Stimulated activated naive CD8-positive, alpha-beta T cell treated with anti-CD3 and anti-CD28 coated beads, Interleukin-15, Interleukin-2, amounts not matched to agents 100 U/mL and 50 U/mL, for 24 hours (primary cell): ENCODE measurements around the gene HAGHL.

Experiments
- ATAC-seq: fragments of 150-1000 bp; cut with Tn5 transposase; one replicate; pipeline ENCODE4 v1.10.0; 2021
- DNase-seq: peaks from one replicate; pipeline ENCODE4 v3.0.0; 2021

The HAGHL gene

DNA sequence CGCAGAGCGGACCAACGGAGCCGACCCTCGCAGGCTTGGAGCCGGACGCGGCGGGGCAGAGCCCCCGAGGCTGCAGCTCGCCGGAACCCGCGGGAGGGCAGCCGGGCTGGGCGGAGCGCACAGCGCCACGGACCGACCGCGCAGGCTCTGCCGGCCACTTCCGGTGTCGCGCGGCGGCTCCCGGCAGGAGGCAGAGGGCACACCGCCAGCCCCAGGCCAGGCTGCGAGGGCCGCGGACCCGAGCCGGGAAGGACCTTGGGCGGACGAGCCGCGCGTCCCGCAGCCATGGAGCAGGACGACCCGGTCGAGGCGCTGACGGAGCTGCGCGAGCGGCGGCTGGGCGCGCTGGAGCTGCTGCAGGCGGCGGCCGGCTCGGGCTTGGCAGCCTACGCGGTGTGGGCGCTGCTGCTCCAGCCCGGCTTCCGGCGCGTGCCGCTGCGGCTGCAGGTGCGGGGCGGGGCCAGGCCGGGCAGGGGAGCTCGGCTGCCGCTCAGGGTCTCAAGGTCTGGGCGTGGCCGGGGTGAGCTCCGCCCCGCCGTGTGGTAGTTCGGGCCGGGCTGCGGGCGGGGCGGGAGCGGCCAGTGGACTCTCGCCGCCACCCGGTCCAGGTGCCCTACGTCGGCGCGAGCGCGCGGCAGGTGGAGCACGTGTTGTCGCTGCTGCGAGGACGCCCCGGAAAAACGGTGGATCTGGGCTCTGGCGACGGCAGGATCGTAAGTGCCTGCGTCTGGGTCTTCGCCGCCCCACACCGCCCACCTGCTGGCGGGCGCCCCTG is 5.7 kb upstream of the HAGHL start, which contains the start of gene ANTKMT:
ANTKMT (plus strand) TSS at position 157 of the 775 bp plus-strand sequence; CDS start at position 286, 129 bp downstream.
- peak; percentile 88 for DNase-seq

DNA sequence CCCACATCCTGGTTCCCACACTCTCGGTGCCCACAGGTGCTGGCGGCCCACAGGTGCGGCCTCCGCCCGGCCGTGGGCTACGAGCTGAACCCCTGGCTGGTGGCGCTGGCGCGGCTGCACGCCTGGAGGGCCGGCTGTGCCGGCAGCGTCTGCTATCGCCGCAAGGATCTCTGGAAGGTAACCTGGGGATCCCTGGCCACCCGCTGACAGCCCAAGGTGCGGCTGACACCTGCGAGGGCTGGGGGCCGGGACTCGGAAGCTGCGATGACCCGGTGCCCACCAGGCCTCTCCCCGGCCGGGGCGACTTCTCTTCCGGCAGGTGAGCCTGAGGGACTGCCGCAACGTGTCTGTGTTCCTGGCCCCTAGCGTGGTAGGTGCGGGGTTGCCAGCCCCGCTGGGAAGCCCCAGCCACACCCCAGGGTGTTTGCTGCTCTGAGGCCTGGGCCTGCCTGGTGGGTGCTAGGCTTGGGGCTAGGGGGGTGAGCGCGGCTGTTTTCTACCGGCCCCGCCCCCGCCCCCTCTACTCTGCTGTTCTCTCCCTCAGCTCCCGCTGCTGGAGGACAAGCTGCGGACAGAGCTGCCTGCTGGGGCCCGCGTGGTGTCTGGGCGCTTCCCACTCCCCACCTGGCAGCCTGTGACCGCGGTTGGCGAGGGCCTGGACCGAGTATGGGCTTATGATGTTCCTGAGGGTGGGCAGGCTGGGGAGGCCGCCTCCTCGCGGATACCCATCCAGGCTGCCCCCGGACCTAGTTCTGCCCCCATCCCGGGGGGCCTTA is 5.0 kb upstream of the HAGHL start:
- ATAC-seq (no peak), DNase-seq (no peak)

More for the DNA sequence above, 5.7 kb upstream of the HAGHL start, which contains the start of gene ANTKMT:
- peak; percentile 64 for ATAC-seq

- ATAC-seq (no peak), DNase-seq (no peak)
These were observed 3.9 kb upstream of the HAGHL start for GRCh38 chr16:722835-723633.

- DNase-seq (no peak), ATAC-seq (no peak)
These were observed 3.2 kb upstream of the HAGHL start for GRCh38 chr16:723695-724094.

DNA sequence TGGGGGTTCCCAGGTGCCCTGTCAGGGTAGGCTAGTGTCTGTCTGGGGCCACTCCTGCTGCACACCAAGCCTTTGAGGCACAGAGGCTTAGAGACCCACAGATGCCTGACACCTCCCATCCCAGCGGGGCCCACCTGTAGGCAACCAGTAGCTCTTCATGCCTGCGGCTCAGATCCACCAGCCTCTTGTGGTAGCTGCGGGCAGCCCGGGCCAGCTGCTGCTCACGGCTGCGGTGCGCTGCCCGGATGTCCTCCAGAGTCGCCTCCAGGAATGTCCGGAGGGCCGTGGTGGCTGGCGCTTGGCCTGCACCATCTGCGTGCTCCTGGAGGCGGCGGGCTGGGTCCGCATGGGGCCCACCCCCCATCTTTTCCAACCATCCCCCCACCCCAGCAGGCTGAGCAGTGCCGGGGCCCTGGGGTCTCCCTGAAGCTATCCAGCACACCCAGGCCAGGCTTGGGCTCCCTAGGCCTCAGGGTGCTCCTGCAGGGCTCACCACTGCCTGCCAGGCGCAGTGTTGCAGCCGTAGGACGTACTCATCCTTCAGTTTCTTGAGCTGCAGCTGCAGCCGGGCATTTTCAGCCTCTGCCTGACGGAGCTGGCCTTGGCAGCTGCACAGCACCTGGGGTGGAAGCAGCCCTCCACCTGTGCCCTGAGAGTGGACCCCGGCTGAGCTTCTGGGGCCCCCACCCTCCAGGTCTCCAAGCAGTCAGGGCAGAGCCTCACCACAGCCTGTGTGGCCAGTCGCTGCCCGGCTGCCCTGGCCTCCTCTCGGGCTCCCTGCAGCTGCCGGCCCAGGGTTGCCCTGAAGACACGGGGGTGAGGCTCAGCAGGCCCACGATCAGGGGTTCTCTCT is 2.5 kb upstream of the HAGHL start:
- ATAC-seq (no peak), DNase-seq (no peak)

DNA sequence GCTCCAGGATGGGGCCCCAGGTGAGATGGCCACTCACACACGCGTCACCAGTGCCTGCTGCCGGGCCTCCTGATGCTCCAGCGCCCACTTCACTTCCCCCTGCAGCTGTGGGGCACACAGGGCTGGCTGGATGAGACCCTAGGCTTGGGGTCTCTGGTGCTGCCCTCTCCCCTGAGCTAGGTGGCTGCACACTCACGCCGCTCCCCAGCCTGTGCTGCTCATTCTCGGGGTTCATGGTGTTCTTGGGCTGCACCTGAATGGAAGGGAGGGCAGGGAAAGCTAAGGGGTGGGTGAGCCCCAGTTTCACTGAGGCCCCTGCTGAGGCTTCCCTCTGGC is 1.9 kb upstream of the HAGHL start:
- DNase-seq, result no peak
- no peak for ATAC-seq

- no peak for ATAC-seq
- no peak for DNase-seq
These were observed 1.3 kb upstream of the HAGHL start for GRCh38 chr16:725463-726187.

DNA sequence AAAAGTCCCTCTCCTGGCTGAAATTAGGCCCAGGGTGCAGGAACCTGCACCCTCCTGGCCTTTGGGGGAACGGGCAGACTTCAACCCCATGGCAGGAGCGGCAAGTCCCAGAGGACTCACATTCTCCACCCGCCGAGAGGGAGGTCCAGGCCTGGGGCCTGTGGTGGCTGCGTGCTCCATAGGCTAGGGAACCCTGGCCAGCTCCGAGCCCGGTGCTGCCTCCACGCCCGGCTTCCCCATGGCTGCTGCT is 793 bp upstream of the HAGHL start:
- no peak for DNase-seq
- no peak for ATAC-seq

DNA sequence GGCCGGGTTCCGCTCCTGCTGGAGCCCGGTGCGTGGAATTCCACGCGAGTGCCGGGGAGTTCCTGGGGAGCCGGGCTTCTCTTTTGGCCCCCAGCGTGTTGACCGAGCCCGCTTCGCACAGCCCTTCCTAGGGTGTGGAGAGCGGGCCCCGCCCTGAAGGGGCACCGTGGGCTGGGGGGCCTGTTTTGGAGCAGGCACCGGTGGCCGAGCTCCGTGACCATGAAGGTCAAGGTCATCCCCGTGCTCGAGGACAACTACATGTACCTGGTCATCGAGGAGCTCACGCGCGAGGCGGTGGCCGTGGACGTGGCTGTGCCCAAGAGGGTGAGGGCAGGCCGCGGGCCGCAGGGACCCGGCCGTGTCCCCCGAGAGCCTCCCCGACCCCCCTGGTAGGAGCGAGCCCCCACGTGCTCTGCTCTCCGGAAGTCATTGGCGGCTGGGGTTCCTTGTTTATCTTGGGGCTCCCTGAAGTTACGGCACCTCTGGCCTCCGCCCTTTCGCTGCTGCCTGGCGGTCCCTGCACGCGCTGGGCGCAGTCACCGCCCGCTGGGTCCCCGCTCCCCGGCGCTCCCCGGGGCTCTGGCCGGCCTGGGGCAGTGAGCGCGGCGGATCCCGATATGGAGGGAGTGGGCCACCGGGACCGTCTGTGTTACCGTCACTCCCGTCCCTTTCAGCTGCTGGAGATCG is 528 bp downstream of the HAGHL start:
- ATAC-seq (no peak), DNase-seq (peak; percentile 44)

GRCh38 chr16:728131-728889 is 1.4 kb downstream of the HAGHL start:
- DNase-seq, result peak; percentile 78
- ATAC-seq, result peak; percentile 44

GRCh38 chr16:728890-729744 is 2.2 kb downstream of the HAGHL start:
- ATAC-seq (no peak), DNase-seq (no peak)

- DNase-seq (no peak), ATAC-seq (no peak)
These were observed 3.1 kb downstream of the HAGHL start for GRCh38 chr16:729768-730665.

GRCh38 chr16:730666-731509 is 4.0 kb downstream of the HAGHL start:
- ATAC-seq (no peak), DNase-seq (no peak)

DNA sequence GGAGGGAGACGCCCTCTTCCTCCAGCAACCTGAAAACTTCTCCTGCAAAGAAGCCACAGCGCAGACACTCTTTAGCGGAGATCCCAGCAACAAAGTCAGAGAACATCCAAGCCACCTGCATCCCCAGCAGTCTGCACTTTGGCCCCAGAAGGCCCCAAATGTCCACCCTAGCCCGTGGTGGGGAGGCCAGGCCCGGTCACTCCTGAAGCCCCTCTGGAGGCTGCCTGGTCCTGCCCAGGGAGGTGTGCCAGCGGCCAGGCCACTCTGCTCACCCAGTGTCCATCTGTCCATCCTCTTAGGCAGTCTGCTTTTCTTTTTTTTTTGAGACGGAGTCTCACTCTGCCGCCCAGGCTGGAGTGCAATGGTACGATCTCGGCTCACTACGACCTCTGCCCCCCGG is 5.4 kb downstream of the HAGHL start:
- DNase-seq (no peak), ATAC-seq (no peak)

- DNase-seq (no peak), ATAC-seq (no peak)
These were observed 6.0 kb downstream of the HAGHL start for GRCh38 chr16:732936-733335.

- no peak for ATAC-seq
These were observed 6.7 kb downstream of the HAGHL start for GRCh38 chr16:733382-734207.

More at GRCh38 chr16:733382-734207, 6.7 kb downstream of the HAGHL start:
- peak; percentile 69 for DNase-seq
